GM03348 (cell line): ENCODE measurements around the gene KCTD7.
"Not testable (repeated sequence)": the region's sequence is repeated elsewhere in the genome, so short reads cannot be mapped to it uniquely, and the experiment has no call there.

Source experiments
- DNase-seq: peaks from one replicate; pipeline ENCODE4 v3.0.0; 2012; ENCODE audit warnings: low spot score

The KCTD7 gene

GRCh38 chr7:66617295-66617694, 11.4 kb upstream of the KCTD7 start:
- DNase-seq, result no peak

GRCh38 chr7:66619341-66619948, 9.2 kb upstream of the KCTD7 start:
- DNase-seq, result not testable (repeated sequence)

GRCh38 chr7:66626331-66626934, 2.2 kb upstream of the KCTD7 start:
- no peak for DNase-seq

- DNase-seq, result no peak
Observed at GRCh38 chr7:66627151-66627681, 1.5 kb upstream of the KCTD7 start.

- DNase-seq, result no peak
Observed at GRCh38 chr7:66627881-66628360, 760 bp upstream of the KCTD7 start.

GRCh38 chr7:66629222-66630062, 761 bp downstream of the KCTD7 start:
- no peak for DNase-seq

GRCh38 chr7:66630531-66630930, 1.9 kb downstream of the KCTD7 start:
- DNase-seq, result no peak

GRCh38 chr7:66631471-66631870, 2.8 kb downstream of the KCTD7 start:
- DNase-seq, result no peak

GRCh38 chr7:66634816-66635215, 6.1 kb downstream of the KCTD7 start:
- DNase-seq, result no peak

- DNase-seq, result not testable (repeated sequence)
Observed at GRCh38 chr7:66635322-66635981, 6.8 kb downstream of the KCTD7 start.

GRCh38 chr7:66635982-66636546, 7.4 kb downstream of the KCTD7 start:
- DNase-seq, result not testable (repeated sequence)

- DNase-seq, result no peak
Observed at GRCh38 chr7:66638309-66639099, 9.8 kb downstream of the KCTD7 start.

GRCh38 chr7:66639773-66640172, 11.1 kb downstream of the KCTD7 start:
- no peak for DNase-seq

GRCh38 chr7:66640802-66641525, 12.3 kb downstream of the KCTD7 start:
- no peak for DNase-seq

- no peak for DNase-seq
Observed at GRCh38 chr7:66641526-66641871, 12.8 kb downstream of the KCTD7 start.

- no peak for DNase-seq
Observed at GRCh38 chr7:66642186-66642585, 13.5 kb downstream of the KCTD7 start.

- DNase-seq, result no peak
Observed at GRCh38 chr7:66642932-66643331, 14.3 kb downstream of the KCTD7 start.

- DNase-seq, result no peak
Observed at GRCh38 chr7:66643395-66643794, 14.7 kb downstream of the KCTD7 start.

- DNase-seq, result not testable (repeated sequence)
Observed at GRCh38 chr7:66651026-66651425, 22.3 kb downstream of the KCTD7 start.

- DNase-seq, result not testable (repeated sequence)
Observed at GRCh38 chr7:66653719-66654274, 25.1 kb downstream of the KCTD7 start.
